ENCODE data around the gene PYCARD.
"Not testable (repeated sequence)": the region's sequence is repeated elsewhere in the genome, so short reads cannot be mapped to it uniquely, and the experiment has no call there.

Gene PYCARD

DNA sequence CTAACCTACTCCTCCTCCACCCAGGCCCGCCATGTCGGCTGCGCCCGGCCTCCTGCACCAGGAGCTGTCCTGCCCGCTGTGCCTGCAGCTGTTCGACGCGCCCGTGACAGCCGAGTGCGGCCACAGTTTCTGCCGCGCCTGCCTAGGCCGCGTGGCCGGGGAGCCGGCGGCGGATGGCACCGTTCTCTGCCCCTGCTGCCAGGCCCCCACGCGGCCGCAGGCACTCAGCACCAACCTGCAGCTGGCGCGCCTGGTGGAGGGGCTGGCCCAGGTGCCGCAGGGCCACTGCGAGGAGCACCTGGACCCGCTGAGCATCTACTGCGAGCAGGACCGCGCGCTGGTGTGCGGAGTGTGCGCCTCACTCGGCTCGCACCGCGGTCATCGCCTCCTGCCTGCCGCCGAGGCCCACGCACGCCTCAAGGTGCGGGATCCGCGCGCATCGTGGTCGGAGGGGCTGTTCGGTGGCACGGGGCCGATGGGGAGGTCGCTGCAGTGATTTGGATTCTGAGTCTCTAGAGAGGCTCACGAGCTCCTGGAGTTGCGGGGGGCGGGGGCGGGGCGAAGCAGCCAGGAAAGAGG is 12.2 kb upstream of the PYCARD start:
- no peak for DNase-seq

GRCh38 chr16:31213877-31214707 is 11.5 kb upstream of the PYCARD start, which contains the start of gene TRIM72:
Gene TRIM72, plus strand, starts transcription at chr16:31214119. Its CDS starts 620 bp downstream, at chr16:31214739.
- DNase-seq = no peak

GRCh38 chr16:31213342-31213741 is 10.8 kb upstream of the PYCARD start:
- no peak for DNase-seq

DNA sequence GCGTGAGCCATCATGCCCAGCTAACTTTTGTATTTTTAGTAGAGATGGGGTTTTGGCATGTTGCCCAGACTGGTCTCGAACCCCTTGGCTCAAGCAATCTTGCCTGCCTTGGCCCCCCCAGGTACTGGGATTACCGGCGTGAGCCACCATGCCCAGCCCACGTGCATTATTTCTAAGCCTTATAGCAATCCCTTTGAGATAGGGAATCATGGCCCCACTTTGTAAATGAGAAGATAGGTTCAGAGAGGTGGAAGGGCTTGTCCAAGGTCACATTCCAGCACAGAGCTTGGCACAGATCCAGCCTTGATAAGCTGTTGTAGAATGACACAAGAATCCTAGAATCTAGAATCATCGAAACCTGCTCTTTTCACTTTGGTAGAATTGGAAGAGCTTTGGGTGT is 4.2 kb upstream of the PYCARD start:
- DNase-seq = no peak

GRCh38 chr16:31204871-31205666 is 2.5 kb upstream of the PYCARD start:
- DNase-seq = no peak

DNA sequence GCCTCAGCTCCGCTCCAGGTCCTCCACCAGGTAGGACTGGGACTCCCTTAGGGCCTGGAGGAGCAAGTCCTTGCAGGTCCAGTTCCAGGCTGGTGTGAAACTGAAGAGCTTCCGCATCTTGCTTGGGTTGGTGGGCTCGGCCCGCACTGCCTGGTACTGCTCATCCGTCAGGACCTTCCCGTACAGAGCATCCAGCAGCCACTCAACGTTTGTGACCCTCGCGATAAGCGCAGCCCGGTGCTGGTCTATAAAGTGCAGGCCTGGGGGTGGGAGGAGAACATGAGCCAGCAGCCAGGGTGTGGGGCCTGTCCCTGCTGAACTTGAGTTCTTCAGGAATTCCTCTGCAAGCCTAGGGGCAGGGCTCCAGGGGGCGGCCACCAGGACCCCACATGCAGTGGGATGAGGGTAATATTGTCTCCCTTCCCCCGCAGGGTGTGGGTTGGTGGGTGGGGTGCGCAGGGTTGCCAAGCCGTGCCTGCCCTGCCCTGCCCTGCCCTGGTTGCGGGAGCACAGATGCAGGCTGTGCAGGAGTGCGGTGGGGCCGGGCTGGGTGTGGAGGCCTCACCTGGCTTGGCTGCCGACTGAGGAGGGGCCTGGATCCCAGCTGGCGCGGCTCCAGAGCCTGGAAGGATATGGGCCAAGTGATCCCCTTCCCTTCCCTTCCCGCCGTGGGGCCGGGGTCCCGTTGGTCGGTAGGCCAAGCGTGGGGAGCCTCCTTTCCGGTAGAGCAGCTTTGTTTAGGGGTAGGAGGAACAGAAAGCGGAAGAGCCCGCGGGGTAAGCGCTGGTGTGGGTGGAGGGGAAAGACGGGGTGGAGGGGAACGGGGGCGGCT is 762 bp downstream of the PYCARD start:
- no peak for DNase-seq

- no peak for DNase-seq
These were observed 1.6 kb downstream of the PYCARD start for GRCh38 chr16:31200821-31201568.

DNA sequence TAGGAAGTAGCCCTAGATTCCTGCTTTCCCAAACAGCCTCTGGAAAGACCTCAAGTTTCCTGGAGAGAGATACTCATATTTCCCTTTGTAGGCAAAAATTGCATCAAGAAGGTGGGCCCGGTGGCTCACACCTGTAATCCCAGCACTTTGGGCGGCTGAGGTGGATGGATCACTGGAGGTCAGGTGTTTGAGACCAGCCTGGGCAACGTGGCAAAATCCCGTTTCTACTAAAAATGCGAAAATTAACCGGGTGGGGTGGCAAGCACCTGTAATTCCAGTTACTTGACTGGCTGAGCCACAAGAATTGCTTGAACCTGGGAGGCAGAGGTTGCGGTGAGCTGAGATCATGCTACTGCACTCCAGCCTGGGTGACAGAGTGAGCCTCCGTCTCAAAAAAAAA is 2.4 kb downstream of the PYCARD start:
- not testable (repeated sequence) for DNase-seq

GRCh38 chr16:31199430-31200041 is 3.0 kb downstream of the PYCARD start:
- no peak for DNase-seq

DNA sequence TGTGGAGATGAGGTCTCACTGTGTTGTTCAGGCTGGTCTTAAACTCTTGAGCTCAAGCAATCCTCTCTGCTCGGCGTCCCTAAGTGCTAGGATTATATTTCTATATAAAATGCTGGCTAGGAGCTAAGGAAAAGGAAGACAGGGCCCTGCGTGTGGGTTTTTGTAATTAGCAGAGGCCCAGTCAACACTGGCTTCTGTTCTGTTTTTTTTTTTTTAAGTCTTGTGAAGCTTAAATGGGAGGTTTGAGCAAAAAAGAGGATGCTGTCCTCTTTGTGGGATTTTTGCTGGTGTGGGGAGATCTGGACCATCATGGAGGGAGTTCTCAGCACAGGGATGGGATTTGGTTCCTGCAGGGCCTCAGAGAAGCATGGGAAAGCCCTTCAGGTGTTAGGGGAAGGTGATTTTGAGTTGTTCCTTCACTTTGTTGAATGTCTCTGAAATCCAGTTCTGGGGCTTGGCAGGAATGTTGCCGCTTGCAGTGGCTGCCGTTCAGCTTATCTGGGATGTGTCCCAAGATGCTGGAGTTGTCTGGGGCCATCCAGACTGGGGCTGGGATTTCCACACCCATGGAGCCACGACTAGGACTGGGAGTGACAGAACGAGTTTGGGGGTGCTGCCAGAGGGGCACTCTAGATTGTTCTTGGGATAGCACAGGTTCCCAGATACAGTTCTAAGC is 4.2 kb downstream of the PYCARD start:
- no peak for DNase-seq

- no peak for DNase-seq
These were observed 6.1 kb downstream of the PYCARD start for GRCh38 chr16:31196324-31197088.

- DNase-seq = not testable (repeated sequence)
These were observed 6.7 kb downstream of the PYCARD start for GRCh38 chr16:31195861-31196260.

DNA sequence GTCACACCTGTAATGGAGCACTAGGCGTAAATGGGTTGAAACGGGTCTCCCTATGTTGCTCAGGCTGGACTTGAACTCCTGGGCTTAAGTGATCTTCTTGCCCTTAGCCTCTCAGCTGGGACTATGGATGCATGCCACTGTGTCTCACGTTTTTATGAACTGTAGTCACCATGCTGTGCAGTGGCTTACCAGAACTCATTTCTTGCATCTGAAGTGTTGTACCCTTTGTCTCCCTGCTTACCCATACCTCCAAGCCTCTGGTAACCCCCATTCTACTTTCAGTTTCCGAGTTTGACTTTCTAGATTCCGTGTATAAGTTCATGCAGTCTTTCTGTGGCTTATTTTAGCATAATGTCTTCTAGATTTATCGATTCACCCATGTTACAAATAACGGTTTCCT is 7.7 kb downstream of the PYCARD start:
- DNase-seq = no peak

- no peak for DNase-seq
These were observed 8.7 kb downstream of the PYCARD start for GRCh38 chr16:31193874-31194273.

DNA sequence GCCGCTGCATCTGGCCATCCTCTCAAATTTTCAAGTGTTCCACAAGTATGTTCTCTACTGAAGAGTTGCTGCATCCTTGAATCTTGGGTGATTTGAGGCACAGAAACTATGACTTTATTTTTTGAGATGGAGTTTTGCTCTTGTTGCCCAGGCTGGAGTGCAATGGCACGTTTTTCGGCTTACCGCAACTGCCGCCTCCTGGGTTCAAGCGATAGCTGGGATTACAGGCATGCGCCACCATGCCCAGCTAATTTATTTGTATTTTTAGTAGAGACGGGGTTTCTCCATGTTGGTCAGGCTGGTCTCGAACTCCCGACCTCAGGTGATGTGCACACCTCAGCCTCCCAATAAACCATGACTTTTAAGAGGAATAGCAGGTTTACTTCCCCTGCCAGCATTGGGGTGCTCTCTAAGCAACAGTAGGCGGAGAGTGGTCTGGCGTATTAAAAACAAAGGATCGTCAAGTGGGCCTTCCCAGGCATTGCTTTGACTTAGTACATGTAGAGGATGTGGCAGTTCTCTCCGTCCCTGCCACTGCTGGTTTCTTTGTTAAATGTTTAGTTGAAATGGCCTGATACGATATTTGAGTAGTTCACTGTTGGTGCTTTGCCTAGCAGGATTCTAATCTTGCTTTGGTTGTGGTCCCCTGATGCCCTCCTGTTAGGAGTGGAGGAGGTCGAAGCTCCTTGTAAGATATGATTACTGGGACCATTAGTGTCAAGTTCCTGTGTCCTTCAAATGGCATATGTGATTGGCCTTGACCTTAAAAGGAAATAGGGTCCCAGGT is 9.5 kb downstream of the PYCARD start:
- DNase-seq = no peak

GRCh38 chr16:31191697-31192428 is 10.7 kb downstream of the PYCARD start:
- no peak for DNase-seq

DNA sequence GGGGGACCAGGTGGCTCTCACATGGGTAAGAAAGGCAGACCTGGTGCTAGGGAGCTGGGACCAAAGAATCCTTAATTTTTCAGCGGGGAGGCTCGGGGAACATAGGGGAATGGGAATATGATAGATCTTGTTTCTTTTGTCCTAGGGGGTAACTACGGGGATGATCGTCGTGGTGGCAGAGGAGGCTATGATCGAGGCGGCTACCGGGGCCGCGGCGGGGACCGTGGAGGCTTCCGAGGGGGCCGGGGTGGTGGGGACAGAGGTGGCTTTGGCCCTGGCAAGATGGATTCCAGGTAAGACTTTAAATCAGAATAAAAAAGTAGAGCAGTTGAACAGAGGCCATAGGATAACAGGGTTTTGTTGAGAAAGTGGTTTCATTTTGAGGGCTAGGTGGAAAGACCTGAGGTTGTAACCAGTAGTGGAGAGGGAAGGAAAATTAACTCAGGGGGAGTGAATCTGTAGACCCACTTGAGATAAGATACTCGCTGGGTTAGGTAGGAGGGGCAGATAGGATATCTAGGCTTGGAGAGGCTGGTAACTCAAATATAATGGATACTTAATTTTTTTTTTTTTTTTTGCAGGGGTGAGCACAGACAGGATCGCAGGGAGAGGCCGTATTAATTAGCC is 11.6 kb downstream of the PYCARD start:
- DNase-seq = no peak

DNA sequence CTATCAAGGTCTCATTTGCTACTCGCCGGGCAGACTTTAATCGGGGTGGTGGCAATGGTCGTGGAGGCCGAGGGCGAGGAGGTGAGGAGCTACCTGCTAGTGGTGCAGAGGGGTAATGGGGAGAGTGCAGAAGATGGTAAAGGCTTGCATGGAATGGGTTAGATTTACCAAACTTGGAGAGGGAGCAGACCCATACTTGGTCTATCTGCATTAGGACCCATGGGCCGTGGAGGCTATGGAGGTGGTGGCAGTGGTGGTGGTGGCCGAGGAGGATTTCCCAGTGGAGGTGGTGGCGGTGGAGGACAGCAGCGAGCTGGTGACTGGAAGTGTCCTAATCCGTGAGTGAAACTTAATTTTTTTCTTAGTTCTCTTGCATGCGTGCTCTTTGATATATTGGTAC is 12.5 kb downstream of the PYCARD start:
- DNase-seq = no peak

Data from NCI-H2081 (cell line).